ENCODE data around the gene STING1.
"Not testable (repeated sequence)": the region's sequence is repeated elsewhere in the genome, so short reads cannot be mapped to it uniquely, and the experiment has no call there.

The STING1 gene

GRCh38 chr5:139526309-139527089, 43.9 kb upstream of the STING1 start:
- H3K4me1 ChIP-seq (ENCODE audit: control extremely low read depth in 1 of 4, control insufficient read depth in 4 of 4, insufficient read depth in 4 of 4, low read length in 3 of 4); H3K27me3 ChIP-seq (replicated peaks in 2 of 5; ENCODE audit: control insufficient read depth in 4 of 5, insufficient read depth in 5 of 5, low read length in 4 of 5); H3K36me3 ChIP-seq (ENCODE audit: control insufficient read depth in 4 of 4, insufficient read depth in 4 of 4, low read length in 3 of 4); POLR2A ChIA-PET; H3K4me3 ChIP-seq (ENCODE audit: control insufficient read depth in 1 of 7, extremely low read depth in 1 of 7, insufficient read depth in 4 of 7, low read depth in 2 of 7, low read length in 6 of 7); H3K27ac ChIP-seq (ENCODE audit: insufficient read depth in 1 of 2, low read depth in 1 of 2, low read length in 2 of 2, poor library complexity in 1 of 2, severe bottlenecking in 2 of 2); DNase-seq; H3K9me3 ChIP-seq (ENCODE audit: control extremely low read depth in 1 of 5, control insufficient read depth in 4 of 5, insufficient read depth in 2 of 5, low read depth in 1 of 5, low read length in 4 of 5): not testable (repeated sequence)
- 98% methylated on average over 18 of the region's 22 CpGs for WGBS (ENCODE audit: insufficient coverage)
- CTCF ChIA-PET = interaction anchor here (3.2 kb wide), 1 partner anchor 107 kb away, joined by 10 read pairs; no protein-coding TSS in a partner anchor

- H3K27ac ChIP-seq (ENCODE audit: insufficient read depth in 1 of 2, low read depth in 1 of 2, low read length in 2 of 2, poor library complexity in 1 of 2, severe bottlenecking in 2 of 2); H3K4me1 ChIP-seq (ENCODE audit: control extremely low read depth in 1 of 4, control insufficient read depth in 4 of 4, insufficient read depth in 4 of 4, low read length in 3 of 4); POLR2A ChIA-PET; DNase-seq; H3K27me3 ChIP-seq (replicated peaks in 2 of 5; ENCODE audit: control insufficient read depth in 4 of 5, insufficient read depth in 5 of 5, low read length in 4 of 5); H3K36me3 ChIP-seq (ENCODE audit: control insufficient read depth in 4 of 4, insufficient read depth in 4 of 4, low read length in 3 of 4); H3K4me3 ChIP-seq (ENCODE audit: control insufficient read depth in 1 of 7, extremely low read depth in 1 of 7, insufficient read depth in 4 of 7, low read depth in 2 of 7, low read length in 6 of 7); H3K9me3 ChIP-seq (ENCODE audit: control extremely low read depth in 1 of 5, control insufficient read depth in 4 of 5, insufficient read depth in 2 of 5, low read depth in 1 of 5, low read length in 4 of 5): not testable (repeated sequence)
- CTCF ChIA-PET = interaction anchor here (1.8 to 3.2 kb wide), 2 partner anchors 12 to 106 kb away, joined by 5 to 10 read pairs; no protein-coding TSS in a partner anchor
- WGBS (ENCODE audit: insufficient coverage) = 100% methylated on average over 5 of the region's 12 CpGs
Measured at GRCh38 chr5:139525586-139526308, 43.2 kb upstream of the STING1 start.

GRCh38 chr5:139524940-139525585, 42.5 kb upstream of the STING1 start:
- Histone ChIP-seq H3K27me3 (replicated peaks in 2 of 5; ENCODE audit: control insufficient read depth in 4 of 5, insufficient read depth in 5 of 5, low read length in 4 of 5) (no peaks in the 10 kb centered on the region), H3K27ac (ENCODE audit: insufficient read depth in 1 of 2, low read depth in 1 of 2, low read length in 2 of 2, poor library complexity in 1 of 2, severe bottlenecking in 2 of 2) (no peak overlapping the region), H3K9me3 (ENCODE audit: control extremely low read depth in 1 of 5, control insufficient read depth in 4 of 5, insufficient read depth in 2 of 5, low read depth in 1 of 5, low read length in 4 of 5) (no peaks in the 10 kb centered on the region), H3K4me3 (ENCODE audit: control insufficient read depth in 1 of 7, extremely low read depth in 1 of 7, insufficient read depth in 4 of 7, low read depth in 2 of 7, low read length in 6 of 7) (no peak overlapping the region), H3K4me1 (ENCODE audit: control extremely low read depth in 1 of 4, control insufficient read depth in 4 of 4, insufficient read depth in 4 of 4, low read length in 3 of 4) (peaks cover 0 to 6% (median 0%) of the 10 kb centered on the region in 4 experiments), H3K36me3 (ENCODE audit: control insufficient read depth in 4 of 4, insufficient read depth in 4 of 4, low read length in 3 of 4) (no peaks in the 10 kb centered on the region)
- no peak for DNase-seq
- ChIA-PET POLR2A (no interaction called here), CTCF (interaction anchor here (1.8 to 3.2 kb wide), 2 partner anchors 11 to 105 kb away, joined by 5 to 10 read pairs; no protein-coding TSS in a partner anchor)
- WGBS (ENCODE audit: insufficient coverage) = 80% methylated on average over 1 of the region's 2 CpGs

- no CpG with 5 or more reads among the region's 4 CpGs for WGBS (ENCODE audit: insufficient coverage)
Measured at GRCh38 chr5:139524446-139524845, 41.9 kb upstream of the STING1 start.

GRCh38 chr5:139523635-139524445, 41.3 kb upstream of the STING1 start:
- WGBS (ENCODE audit: insufficient coverage) = 95% methylated on average over 8 of the region's 10 CpGs
- H3K4me3 ChIP-seq (ENCODE audit: control insufficient read depth in 1 of 7, extremely low read depth in 1 of 7, insufficient read depth in 4 of 7, low read depth in 2 of 7, low read length in 6 of 7) = no peak overlapping the region
- no peak for DNase-seq
- ChIA-PET POLR2A (no interaction called here), CTCF (interaction anchor here (0.6 to 3.2 kb wide), 5 partner anchors 10 to 104 kb away, joined by 3 to 10 read pairs (median 5); no protein-coding TSS in a partner anchor)
- H3K36me3 ChIP-seq (ENCODE audit: control insufficient read depth in 4 of 4, insufficient read depth in 4 of 4, low read length in 3 of 4) = no peaks in the 10 kb centered on the region
- H3K27ac ChIP-seq (ENCODE audit: insufficient read depth in 1 of 2, low read depth in 1 of 2, low read length in 2 of 2, poor library complexity in 1 of 2, severe bottlenecking in 2 of 2) = no peak overlapping the region
- no peaks in the 10 kb centered on the region for H3K9me3 ChIP-seq (ENCODE audit: control extremely low read depth in 1 of 5, control insufficient read depth in 4 of 5, insufficient read depth in 2 of 5, low read depth in 1 of 5, low read length in 4 of 5)
- H3K27me3 ChIP-seq (replicated peaks in 2 of 5; ENCODE audit: control insufficient read depth in 4 of 5, insufficient read depth in 5 of 5, low read length in 4 of 5) = no peaks in the 10 kb centered on the region
- peaks cover 0 to 6% (median 0%) of the 10 kb centered on the region in 4 experiments for H3K4me1 ChIP-seq (ENCODE audit: control extremely low read depth in 1 of 4, control insufficient read depth in 4 of 4, insufficient read depth in 4 of 4, low read length in 3 of 4)

More at GRCh38 chr5:139524446-139524845, 41.9 kb upstream of the STING1 start:
- H3K27ac ChIP-seq (ENCODE audit: insufficient read depth in 1 of 2, low read depth in 1 of 2, low read length in 2 of 2, poor library complexity in 1 of 2, severe bottlenecking in 2 of 2) = no peak overlapping the region
- DNase-seq = no peak
- ChIA-PET POLR2A (no interaction called here), CTCF (interaction anchor here (1.6 to 3.2 kb wide), 3 partner anchors 10 to 105 kb away, joined by 5 to 10 read pairs (median 5); no protein-coding TSS in a partner anchor)
- H3K9me3 ChIP-seq (ENCODE audit: control extremely low read depth in 1 of 5, control insufficient read depth in 4 of 5, insufficient read depth in 2 of 5, low read depth in 1 of 5, low read length in 4 of 5) = no peaks in the 10 kb centered on the region
- H3K36me3 ChIP-seq (ENCODE audit: control insufficient read depth in 4 of 4, insufficient read depth in 4 of 4, low read length in 3 of 4) = no peaks in the 10 kb centered on the region
- peaks cover 0 to 6% (median 0%) of the 10 kb centered on the region in 4 experiments for H3K4me1 ChIP-seq (ENCODE audit: control extremely low read depth in 1 of 4, control insufficient read depth in 4 of 4, insufficient read depth in 4 of 4, low read length in 3 of 4)
- no peak overlapping the region for H3K4me3 ChIP-seq (ENCODE audit: control insufficient read depth in 1 of 7, extremely low read depth in 1 of 7, insufficient read depth in 4 of 7, low read depth in 2 of 7, low read length in 6 of 7)
- no peaks in the 10 kb centered on the region for H3K27me3 ChIP-seq (replicated peaks in 2 of 5; ENCODE audit: control insufficient read depth in 4 of 5, insufficient read depth in 5 of 5, low read length in 4 of 5)

- Histone ChIP-seq H3K4me1 (ENCODE audit: control extremely low read depth in 1 of 4, control insufficient read depth in 4 of 4, insufficient read depth in 4 of 4, low read length in 3 of 4) (peaks cover 2 to 26% (median 19%) of the 10 kb centered on the region in 4 experiments), H3K4me3 (ENCODE audit: control insufficient read depth in 1 of 7, extremely low read depth in 1 of 7, insufficient read depth in 4 of 7, low read depth in 2 of 7, low read length in 6 of 7) (peak overlapping the region; percentile 51 to 83 (median 60)), H3K36me3 (ENCODE audit: control insufficient read depth in 4 of 4, insufficient read depth in 4 of 4, low read length in 3 of 4) (no peaks in the 10 kb centered on the region), H3K27ac (ENCODE audit: insufficient read depth in 1 of 2, low read depth in 1 of 2, low read length in 2 of 2, poor library complexity in 1 of 2, severe bottlenecking in 2 of 2) (peak overlapping the region in 1 of 2 experiments; percentile 74), H3K9me3 (ENCODE audit: control extremely low read depth in 1 of 5, control insufficient read depth in 4 of 5, insufficient read depth in 2 of 5, low read depth in 1 of 5, low read length in 4 of 5) (no peaks in the 10 kb centered on the region), H3K27me3 (replicated peaks in 2 of 5; ENCODE audit: control insufficient read depth in 4 of 5, insufficient read depth in 5 of 5, low read length in 4 of 5) (no peaks in the 10 kb centered on the region)
- 9% methylated on average over 51 of the region's 56 CpGs for WGBS (ENCODE audit: insufficient coverage)
- peak; percentile 77 to 89 (median 88) for DNase-seq
- ChIA-PET CTCF (interaction anchor here (0.6 to 14.5 kb wide), 21 partner anchors 12 to 115 kb away, joined by 3 to 359 read pairs (median 3); partner anchors contain the start of genes DNAJC18, STING1 and UBE2D2), POLR2A (interaction anchor here (1.3 kb wide), 1 partner anchor 98 kb away, joined by 3 read pairs; no protein-coding TSS in a partner anchor)
Measured at GRCh38 chr5:139517683-139518564, 35.4 kb upstream of the STING1 start.
